ENCODE data around the gene ALG11.
"Not testable (repeated sequence)": the region's sequence is repeated elsewhere in the genome, so short reads cannot be mapped to it uniquely, and the experiment has no call there.

ALG11 gene

GRCh38 chr13:52011632-52012511 is at the start of gene ALG11:
Gene ALG11, plus strand, starts transcription at chr13:52012398. Its CDS starts 21 bp downstream, at chr13:52012419.
- peak; percentile 98 for DNase-seq (ENCODE audit: low spot score)

GRCh38 chr13:51966186-51966585 is 46.0 kb upstream of the ALG11 start:
- DNase-seq (ENCODE audit: low spot score): no peak

GRCh38 chr13:51967482-51968446 is 44.4 kb upstream of the ALG11 start:
- no peak for DNase-seq (ENCODE audit: low spot score)

- DNase-seq (ENCODE audit: low spot score): no peak
Measured at GRCh38 chr13:51970349-51970748, 41.8 kb upstream of the ALG11 start.

- DNase-seq (ENCODE audit: low spot score): no peak
Measured at GRCh38 chr13:51971520-51972426, 40.4 kb upstream of the ALG11 start.

GRCh38 chr13:51974482-51974881 is 37.7 kb upstream of the ALG11 start:
- no peak for DNase-seq (ENCODE audit: low spot score)

- DNase-seq (ENCODE audit: low spot score): no peak
Measured at GRCh38 chr13:51976423-51976822, 35.8 kb upstream of the ALG11 start.

- DNase-seq (ENCODE audit: low spot score): no peak
Measured at GRCh38 chr13:51976890-51977289, 35.3 kb upstream of the ALG11 start.

- no peak for DNase-seq (ENCODE audit: low spot score)
Measured at GRCh38 chr13:51977625-51978024, 34.6 kb upstream of the ALG11 start.

- no peak for DNase-seq (ENCODE audit: low spot score)
Measured at GRCh38 chr13:51978796-51979556, 33.2 kb upstream of the ALG11 start.

- no peak for DNase-seq (ENCODE audit: low spot score)
Measured at GRCh38 chr13:51980908-51981307, 31.3 kb upstream of the ALG11 start.

- DNase-seq (ENCODE audit: low spot score): no peak
Measured at GRCh38 chr13:51981355-51981754, 30.8 kb upstream of the ALG11 start.

GRCh38 chr13:51983292-51983691 is 28.9 kb upstream of the ALG11 start:
- not testable (repeated sequence) for DNase-seq (ENCODE audit: low spot score)

GRCh38 chr13:51984904-51985303 is 27.3 kb upstream of the ALG11 start:
- not testable (repeated sequence) for DNase-seq (ENCODE audit: low spot score)

GRCh38 chr13:51988988-51989618 is 23.1 kb upstream of the ALG11 start:
- DNase-seq (ENCODE audit: low spot score): no peak

- no peak for DNase-seq (ENCODE audit: low spot score)
Measured at GRCh38 chr13:51993713-51994112, 18.5 kb upstream of the ALG11 start.

- DNase-seq (ENCODE audit: low spot score): peak; percentile 24
Measured at GRCh38 chr13:51995677-51996551, 16.3 kb upstream of the ALG11 start.

- DNase-seq (ENCODE audit: low spot score): no peak
Measured at GRCh38 chr13:51996641-51997040, 15.6 kb upstream of the ALG11 start.

GRCh38 chr13:51997186-51997585 is 15.0 kb upstream of the ALG11 start:
- no peak for DNase-seq (ENCODE audit: low spot score)
